D721Med (cell line): ENCODE data around the gene MITF.

ENCODE experiments used
- DNase-seq: peaks from one replicate; pipeline ENCODE4 v3.0.0; 2011; ENCODE audit warnings: low spot score; ENCODE audit not compliant: insufficient read length
- FAIRE-seq: peaks from 2 replicates; lab custom pipeline; 2011; peaks lifted over from hg19 to GRCh38; lab: Jason Lieb, UNC
- TF ChIP-seq, protein P1 (sequence below): IDR thresholded peaks from 2 replicates; pipeline ENCODE4 v1.5.1; 2012; ENCODE audit warnings: mild to moderate bottlenecking, control low read depth; ENCODE audit not compliant: insufficient read depth; ENCODE audit errors: missing control alignments

MITF gene

DNA sequence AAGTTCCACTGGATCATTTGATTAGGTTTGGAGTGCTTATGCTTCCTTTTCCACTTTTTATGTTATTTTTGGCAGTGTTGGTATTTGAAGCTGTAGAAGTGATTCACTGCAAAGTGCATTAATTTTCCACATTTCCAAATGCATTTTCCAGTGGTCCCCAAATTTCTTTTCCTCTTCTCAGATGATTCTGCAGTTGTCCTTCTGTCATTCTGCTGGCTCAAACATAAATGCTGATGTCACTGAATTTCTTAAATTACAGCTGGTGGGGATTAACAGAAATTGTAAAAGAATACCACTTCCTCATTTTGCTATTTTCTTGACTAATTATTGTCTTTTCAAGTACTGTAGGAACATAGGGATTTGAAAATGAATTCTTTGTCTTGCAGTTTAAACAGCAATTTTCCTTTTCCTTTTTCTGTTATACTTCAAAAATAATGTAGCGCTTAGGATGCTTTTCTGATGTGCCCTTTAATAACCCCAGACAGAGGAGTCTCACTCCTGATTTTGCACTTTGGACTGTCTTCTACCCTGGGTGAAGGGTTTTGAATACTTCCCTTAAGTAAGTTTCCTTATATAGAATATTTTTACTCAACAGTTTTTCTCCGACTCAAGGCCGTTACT lies 25.0 kb downstream of the MITF start:
- TF ChIP-seq, protein P1, sequence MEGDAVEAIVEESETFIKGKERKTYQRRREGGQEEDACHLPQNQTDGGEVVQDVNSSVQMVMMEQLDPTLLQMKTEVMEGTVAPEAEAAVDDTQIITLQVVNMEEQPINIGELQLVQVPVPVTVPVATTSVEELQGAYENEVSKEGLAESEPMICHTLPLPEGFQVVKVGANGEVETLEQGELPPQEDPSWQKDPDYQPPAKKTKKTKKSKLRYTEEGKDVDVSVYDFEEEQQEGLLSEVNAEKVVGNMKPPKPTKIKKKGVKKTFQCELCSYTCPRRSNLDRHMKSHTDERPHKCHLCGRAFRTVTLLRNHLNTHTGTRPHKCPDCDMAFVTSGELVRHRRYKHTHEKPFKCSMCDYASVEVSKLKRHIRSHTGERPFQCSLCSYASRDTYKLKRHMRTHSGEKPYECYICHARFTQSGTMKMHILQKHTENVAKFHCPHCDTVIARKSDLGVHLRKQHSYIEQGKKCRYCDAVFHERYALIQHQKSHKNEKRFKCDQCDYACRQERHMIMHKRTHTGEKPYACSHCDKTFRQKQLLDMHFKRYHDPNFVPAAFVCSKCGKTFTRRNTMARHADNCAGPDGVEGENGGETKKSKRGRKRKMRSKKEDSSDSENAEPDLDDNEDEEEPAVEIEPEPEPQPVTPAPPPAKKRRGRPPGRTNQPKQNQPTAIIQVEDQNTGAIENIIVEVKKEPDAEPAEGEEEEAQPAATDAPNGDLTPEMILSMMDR, result no peak
- FAIRE-seq, result no peak
- no peak for DNase-seq

DNA sequence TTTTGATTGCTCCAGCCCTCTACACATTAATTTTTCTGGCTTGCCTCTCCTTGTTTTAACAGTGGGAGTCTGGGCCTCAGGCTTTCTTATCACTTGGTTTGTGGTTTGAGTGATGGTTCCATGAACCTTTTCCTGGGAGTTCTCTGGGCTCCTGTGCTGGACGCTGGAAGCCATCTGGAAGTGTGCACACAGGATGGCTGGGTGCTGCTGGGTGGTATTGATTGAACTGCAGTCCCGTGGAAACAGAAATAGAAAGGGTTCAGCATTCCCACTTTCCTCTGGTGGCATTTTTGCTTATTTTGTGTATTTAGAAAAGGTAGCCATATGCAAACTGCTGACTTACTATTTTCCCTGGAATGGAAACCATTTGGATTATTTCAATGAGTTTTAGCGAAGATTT lies 25.6 kb downstream of the MITF start:
- FAIRE-seq (no peak), DNase-seq (no peak)
- TF ChIP-seq, protein P1, result no peak

DNA sequence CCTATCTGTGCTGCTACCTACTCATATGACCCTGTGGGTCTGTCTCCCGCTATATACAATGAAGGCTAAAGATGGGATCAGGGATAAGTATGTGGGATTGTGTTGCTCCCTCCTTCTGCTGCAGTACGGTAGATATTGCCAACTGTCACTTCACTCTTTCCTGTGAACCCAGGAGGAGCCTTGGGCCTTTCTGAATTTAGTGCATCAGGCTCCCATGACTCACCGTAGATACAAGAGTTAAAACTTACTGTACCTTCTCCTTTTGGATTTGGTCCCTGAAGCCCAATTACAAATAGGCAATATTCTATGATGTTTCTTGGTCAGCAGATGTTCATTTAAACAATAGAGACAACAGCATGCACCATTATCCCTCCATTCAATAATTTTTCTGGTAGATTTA lies 27.4 kb downstream of the MITF start:
- DNase-seq (no peak), FAIRE-seq (no peak)
- TF ChIP-seq, protein P1, result no peak

DNA sequence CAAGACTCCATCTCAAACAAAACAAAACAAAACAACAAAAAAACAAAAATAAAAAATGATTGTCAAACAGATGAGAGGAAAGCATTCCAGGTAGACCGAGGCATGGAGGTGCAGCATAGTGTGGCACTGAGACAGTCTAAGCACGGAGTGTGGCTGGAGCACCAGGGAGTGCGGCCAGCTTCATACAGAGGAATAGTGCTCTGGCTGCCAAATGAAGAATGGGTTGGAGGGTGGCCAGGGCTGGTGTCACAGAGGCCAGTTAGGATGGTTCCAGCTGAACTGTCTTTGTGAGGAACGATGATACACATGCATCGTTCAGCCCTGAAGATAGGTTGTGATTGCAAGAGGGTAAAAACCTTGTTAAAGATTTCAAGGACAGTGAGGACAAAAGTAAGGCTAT lies 28.3 kb downstream of the MITF start:
- TF ChIP-seq, protein P1, result no peak
- FAIRE-seq (no peak), DNase-seq (no peak)

DNA sequence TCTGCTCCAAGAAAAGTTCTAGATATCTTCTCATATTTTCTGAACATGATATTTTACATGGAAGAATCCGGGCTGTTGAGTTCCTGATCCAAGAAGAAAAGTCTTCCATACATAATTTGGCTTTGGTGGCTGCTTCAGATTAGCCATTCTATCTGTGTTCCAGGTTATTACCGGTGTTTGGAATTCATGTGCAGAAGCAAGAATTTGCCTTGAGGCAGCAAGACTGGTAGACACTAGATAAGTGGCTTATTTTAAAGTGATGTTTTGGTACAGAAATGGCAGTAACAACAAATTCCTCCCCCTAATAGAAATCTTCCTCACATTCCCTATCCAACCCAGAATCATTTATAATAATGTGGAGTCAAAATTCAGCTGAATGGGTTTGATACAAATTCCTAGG lies 29.2 kb downstream of the MITF start:
- TF ChIP-seq, protein P1, result no peak
- DNase-seq, result no peak
- no peak for FAIRE-seq

DNA sequence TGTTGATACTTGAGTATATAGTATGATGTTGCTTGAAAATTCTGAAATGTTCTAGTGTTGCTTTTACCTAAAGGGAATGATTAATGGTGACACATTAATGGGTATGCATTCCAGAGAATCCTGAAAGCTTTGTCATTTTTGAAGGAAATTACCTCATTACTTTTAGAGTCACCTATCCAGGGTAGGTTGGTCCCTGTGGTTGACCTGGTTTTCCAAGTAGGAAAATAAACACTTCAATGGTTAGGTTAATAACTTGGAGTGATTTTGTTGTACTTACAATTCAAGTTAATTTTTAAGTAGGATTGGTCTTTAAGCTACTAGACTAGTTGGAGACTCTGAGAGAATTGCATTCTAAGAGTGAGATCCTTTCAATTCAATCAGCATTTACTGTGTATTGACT lies 31.0 kb downstream of the MITF start:
- TF ChIP-seq, protein P1, result no peak
- no peak for FAIRE-seq

DNA sequence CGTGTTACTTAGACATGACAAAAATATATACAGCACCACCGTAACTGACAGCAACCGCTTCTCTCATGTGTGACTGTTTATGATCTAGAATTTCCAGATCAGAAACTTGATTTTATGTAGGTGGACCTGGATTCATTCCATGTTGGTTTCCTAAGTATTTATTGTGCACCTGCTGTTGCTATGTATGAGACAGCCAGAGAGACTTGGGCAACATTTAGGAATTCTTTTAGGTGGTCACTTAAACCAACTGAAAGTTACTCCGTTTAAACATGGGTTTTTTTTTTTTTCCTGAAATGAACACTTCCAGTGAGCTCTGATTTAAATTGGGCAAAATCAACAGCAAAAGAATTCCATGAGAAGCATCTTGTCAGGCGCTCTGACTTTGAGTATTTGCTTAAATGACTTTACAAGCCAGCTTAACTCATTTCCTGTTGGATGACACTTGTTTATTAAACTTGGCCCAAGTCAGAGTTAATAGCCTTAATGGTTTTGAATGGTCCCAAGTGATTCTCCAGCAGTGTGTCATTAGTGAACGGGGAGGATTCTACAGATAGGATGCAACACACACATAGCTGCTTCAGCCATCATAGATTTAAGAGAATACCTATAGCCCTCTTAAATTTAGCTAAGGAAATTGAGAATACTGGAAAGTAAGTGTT lies 31.8 kb downstream of the MITF start:
- TF ChIP-seq, protein P1, result no peak
- no peak for DNase-seq
- FAIRE-seq, result no peak

More for the DNA sequence above, 31.0 kb downstream of the MITF start:
- no peak for DNase-seq
